Measurements from ENCODE around the gene FKBP15.
"Not testable (repeated sequence)": the region's sequence is repeated elsewhere in the genome, so short reads cannot be mapped to it uniquely, and the experiment has no call there.

Gene FKBP15, protein sequence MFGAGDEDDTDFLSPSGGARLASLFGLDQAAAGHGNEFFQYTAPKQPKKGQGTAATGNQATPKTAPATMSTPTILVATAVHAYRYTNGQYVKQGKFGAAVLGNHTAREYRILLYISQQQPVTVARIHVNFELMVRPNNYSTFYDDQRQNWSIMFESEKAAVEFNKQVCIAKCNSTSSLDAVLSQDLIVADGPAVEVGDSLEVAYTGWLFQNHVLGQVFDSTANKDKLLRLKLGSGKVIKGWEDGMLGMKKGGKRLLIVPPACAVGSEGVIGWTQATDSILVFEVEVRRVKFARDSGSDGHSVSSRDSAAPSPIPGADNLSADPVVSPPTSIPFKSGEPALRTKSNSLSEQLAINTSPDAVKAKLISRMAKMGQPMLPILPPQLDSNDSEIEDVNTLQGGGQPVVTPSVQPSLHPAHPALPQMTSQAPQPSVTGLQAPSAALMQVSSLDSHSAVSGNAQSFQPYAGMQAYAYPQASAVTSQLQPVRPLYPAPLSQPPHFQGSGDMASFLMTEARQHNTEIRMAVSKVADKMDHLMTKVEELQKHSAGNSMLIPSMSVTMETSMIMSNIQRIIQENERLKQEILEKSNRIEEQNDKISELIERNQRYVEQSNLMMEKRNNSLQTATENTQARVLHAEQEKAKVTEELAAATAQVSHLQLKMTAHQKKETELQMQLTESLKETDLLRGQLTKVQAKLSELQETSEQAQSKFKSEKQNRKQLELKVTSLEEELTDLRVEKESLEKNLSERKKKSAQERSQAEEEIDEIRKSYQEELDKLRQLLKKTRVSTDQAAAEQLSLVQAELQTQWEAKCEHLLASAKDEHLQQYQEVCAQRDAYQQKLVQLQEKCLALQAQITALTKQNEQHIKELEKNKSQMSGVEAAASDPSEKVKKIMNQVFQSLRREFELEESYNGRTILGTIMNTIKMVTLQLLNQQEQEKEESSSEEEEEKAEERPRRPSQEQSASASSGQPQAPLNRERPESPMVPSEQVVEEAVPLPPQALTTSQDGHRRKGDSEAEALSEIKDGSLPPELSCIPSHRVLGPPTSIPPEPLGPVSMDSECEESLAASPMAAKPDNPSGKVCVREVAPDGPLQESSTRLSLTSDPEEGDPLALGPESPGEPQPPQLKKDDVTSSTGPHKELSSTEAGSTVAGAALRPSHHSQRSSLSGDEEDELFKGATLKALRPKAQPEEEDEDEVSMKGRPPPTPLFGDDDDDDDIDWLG

DNA sequence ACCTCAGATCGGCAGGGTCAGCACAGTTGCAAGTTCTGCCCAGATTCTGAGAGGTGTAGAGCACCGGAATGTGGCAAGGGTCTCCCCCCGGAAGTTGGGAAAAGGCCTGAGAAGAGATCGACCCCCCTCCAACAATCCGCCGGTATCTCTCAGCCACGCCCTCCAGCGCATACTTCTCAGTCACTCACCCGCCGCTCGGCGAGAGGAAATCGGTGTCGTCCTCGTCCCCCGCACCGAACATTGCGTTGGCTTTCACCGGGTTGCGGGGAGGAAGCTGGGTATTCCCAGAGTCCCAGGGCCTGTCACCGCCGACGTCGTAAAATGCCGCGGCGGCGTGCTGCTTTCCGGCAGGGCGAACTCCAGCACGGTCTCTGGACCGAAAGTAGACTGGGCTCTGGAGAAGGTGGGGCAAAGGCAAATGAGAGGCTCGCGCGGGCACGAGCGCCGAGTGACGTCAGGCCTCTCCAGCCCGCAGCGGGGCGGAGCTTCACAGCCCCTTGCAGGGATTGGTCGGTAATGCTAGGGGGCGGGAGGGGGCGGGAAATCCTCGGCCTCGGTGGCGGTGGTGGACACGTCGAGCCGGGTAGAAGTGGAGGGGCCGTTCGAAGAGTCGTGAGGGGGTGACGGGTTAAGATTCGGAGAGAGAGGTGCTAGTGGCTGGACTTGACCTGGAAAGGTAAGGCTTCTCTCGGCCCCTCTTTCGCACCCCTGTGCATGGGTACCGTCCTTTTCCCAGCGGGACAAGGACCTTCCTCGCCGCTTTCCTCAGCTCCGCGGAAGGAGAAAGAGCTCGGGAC is at the start of gene FKBP15, which contains the start of gene SLC31A1:
Gene FKBP15 (minus strand): TSS at position 275 of the 797 bp plus-strand sequence. CDS start 34 bp downstream, at position 241.
Gene SLC31A1 (plus strand): TSS at position 542 of the 797 bp plus-strand sequence. CDS start 34,605 bp downstream, outside the sequence.
- peak; percentile 97 to 99 for DNase-seq

DNA sequence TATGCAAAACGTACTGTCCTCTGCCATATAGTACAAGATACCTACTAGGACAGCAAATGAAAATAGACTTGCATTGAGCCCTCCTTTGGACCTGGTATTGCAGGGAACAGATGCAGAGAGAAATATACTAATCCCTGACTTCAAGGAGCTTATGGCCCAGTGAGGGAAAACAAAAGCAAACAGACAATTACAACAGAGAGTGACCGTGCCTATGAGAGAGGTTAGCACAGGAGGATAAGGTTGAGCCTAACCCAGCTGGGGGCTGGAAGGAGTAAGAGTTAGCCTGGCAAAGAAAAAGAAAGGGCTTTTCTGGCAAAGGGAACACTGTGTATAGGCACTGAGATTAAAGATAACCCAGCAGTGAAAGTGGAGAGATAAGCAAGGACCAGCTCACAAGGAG is 48.8 kb upstream of the FKBP15 start:
- no peak for DNase-seq

DNA sequence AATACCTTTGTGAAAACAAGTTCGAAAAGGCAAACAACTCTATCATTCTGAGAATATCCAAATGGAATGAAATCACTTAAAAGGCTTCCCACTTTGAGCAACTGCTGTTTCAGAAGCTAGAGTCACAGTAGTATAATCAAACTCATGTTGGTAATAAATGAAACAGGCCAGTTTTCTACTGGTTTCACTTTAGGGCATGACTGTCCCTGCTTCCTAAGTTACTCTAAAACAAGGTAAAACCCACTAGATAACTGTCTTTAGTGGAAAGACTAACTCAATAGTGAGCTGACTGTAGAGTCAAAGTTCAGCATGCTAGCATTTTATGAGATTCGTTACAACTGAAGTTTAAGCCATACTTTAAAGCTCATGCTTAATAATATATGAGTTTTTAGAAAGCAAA is 48.3 kb upstream of the FKBP15 start:
- DNase-seq, result no peak

DNA sequence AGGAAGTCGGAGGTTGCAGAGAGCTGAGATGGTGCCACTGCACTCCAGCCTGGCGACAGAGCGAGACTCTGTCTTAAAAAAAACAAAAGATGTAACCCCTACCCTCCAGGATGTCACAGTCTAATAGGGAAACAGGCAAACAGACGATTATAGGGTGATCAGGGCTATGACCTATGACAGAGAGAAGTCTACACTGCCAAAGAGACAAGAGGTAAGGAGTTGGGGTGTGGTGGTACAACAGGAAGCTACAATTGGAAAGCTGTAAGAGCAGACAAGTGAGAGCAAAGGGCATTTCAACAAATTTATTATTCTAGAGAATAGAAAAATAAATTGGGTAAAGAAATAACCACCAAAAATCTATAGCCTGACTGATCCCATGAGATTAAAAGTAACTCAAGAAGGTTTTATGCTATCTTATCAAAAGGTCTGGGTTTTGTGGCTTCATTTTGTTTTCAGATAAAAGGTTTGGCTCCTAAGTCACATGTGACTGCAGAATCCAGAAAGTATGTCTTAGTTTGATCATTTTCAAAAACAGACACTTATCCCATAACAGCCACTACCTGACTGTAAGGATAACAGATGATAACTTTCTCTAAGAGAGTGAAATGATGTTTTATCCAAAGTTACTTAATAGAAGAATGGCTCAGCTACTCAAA is 47.0 kb upstream of the FKBP15 start:
- no peak for DNase-seq

DNA sequence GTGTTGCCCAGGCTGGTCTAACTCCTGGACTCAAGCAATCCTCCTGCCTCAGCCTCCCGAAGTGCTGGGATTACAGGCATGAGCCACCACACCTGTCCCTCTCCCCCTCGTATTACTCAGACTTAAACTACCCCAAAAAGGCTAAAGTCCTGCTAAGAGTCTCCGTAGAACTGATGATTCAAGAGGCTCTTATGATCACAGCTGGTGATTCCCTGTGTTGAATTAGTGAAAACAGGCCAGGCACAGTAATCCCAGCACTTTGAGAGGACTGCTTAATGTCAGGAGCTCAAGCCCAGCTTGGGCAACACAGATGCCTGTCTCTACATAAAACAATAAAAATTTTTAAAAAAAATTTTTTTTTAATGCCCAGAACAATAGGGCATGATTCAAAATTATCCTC is 45.1 kb upstream of the FKBP15 start:
- DNase-seq, result no peak

DNA sequence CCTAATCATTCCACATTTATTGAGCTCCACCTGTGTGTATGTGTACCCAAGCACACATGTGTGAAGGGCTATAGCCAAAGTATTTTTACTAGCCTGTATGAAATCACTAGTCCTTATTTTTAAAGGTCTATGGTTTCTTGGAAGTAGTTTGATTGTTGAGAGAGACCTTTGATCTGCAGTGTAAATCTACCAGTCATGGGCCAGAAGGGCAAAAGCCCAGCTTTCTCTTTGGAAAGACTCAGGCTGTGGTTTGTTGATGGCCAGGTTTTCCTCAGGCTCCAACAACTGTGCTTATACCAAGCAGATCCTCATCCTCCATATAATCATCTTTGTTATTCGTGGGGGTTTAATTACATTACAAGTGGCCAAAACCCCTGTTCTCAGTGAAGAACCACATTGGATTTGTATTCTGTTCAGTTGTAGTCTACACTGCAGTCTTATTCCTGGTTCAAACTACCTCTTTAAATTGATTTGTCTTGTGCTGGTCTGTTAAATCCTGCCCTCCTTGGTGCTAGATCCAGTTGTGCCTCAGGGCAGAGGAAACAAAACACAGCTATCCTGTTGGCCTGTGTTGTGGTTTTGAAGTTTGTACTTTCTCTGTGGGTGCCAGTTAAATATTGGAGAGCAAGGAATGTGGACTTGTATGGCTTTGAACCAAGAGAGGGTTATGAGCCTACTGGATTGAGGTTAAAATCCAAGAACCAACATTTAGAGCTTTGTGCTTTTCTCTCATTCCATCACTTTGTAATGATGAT is 41.0 kb upstream of the FKBP15 start:
- no peak for DNase-seq

DNA sequence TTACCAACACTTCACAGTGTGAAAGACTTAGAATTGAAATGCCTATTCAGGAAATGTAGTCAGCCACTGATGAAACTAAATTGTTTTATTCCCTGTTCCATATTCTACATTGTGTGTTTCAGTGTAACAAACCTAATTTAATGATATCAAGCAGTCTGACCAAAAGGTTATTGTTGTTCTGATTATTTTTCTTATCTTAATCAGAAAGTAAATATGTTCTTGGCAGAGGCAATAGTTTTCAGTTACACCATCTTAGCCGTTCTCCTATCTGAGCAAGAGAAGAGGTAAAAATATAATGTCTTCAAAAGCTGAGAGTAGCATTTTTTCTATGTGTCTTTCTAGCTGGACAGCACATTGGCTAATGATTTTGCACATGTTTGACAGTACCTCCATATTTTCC is 37.2 kb upstream of the FKBP15 start:
- no peak for DNase-seq

DNA sequence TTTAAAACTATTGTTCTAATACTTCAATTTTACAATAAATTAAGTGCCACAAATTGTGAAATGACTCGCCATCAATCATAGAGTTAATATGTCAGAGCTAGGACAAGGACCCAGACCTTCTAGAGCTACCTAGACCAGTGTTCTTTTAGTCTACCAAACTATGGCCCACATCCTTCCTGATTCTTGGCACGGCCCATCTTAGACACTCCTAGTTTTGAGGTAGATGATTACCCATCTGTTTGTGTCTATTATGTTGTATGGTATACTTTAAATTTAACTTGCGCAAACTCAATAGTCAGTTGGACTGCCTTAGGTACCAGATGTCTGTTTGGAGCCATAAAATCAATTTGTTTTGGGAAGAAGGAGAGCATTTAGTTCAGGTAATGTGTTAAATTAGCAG is 36.8 kb upstream of the FKBP15 start:
- DNase-seq, result no peak

DNA sequence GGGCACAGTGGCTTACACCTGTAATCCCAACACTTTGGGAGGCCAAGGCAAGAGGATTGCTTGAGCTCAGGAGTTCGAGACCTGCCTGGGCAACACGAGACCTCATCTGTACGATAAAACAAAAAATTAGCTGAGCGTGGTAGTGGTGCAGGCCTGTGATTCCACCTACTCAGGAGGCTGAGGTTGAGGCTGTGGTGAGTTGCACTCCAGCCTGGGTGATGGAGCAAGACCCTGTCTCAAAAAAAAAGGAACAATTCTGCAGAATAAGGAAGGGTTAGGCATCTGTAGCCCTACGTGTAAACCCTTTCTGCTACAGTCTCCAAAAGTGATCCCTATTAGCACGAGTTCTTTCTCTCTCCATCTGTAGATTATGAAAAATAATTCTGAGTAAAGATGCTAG is 34.4 kb upstream of the FKBP15 start:
- DNase-seq, result peak; percentile 10 to 11

DNA sequence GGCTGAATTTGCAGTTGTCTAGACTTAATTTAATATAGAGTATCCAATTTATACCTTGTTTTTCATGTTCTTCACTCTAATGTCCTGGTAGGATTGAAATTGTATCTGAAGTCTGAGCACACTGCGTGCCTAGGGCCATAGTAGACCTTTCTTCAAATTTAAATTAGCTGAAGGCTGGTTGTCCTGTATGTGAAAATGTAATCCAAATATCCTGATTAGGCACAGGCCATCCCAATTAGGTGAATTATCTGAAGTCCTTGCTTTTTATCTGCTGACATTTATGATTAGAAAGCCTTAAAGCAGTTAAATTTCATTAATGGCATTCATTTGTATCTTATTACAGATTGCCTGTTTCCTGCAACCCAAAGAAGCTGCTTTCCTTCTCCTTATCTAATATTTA is 33.9 kb upstream of the FKBP15 start:
- DNase-seq, result no peak

DNA sequence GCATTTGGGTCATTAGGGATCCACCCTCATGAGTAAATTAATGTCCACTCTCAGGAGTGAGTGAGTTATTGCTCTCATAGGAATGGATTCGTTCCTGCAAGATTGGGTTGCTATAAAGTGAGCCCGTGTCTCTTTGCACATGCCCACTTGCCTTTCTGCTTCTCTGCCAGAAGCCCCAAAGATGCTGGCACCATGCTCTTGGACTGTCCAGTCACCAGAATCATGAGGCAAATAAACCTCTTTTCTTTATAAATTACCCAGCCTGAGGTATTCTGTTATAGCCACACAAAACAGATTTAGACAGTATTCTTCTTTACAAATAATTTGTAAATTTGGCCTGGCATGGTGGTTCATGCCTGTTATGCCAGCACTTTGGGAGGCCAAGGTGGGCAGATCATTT is 29.7 kb upstream of the FKBP15 start:
- DNase-seq, result no peak

DNA sequence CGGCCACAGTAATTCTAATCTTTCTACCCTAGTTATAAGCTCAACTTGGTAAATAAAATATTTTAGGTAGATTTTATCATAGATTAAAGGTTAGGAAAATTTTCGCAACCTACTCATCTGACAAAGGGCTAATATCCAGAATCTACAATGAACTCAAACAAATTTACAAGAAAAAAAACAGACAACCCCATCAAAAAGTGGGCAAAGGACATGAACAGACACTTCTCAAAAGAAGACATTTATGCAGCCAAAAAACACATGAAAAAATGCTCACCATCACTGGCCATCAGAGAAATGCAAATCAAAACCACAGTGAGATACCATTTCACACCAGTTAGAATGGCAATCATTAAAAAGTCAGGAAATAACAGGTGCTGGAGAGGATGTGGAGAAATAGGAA is 28.6 kb upstream of the FKBP15 start:
- not testable (repeated sequence) for DNase-seq

DNA sequence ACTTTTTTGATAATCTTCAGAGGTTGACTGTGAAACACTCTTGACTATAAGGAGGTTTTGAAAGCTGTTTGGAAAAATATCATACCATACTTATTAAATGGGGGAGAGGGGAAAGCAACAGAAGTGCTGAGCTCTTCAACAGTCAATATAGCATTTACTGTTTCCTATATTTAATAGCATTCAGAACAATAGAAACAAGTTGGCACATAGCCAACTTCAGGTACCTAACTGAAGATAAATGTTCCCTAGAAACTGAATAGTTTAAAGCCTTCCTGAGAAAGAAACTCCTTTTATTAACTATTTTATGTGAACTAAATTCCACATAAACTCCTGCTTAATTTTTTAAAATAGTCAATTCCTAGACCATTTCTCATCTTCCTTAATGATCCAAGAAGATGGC is 26.6 kb upstream of the FKBP15 start:
- no peak for DNase-seq

DNA sequence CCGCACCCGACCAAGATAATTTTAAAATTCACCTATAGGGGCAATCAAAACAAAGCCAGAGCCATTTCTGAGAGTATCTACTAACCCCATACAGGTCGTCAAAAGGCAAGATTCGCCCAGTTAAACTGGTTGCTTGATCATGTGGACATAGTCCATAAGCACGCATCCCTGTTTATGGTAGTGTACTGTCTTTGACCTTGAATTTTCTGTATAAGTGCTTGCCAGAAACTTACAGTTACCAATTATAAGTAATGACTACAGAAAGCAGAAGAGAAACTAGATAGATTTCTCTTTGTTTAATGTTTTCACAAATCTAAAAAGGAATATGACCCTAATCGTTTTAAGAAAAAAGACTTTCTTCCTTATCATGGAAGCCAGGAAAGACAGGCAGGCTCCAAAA is 25.9 kb upstream of the FKBP15 start:
- DNase-seq, result no peak

DNA sequence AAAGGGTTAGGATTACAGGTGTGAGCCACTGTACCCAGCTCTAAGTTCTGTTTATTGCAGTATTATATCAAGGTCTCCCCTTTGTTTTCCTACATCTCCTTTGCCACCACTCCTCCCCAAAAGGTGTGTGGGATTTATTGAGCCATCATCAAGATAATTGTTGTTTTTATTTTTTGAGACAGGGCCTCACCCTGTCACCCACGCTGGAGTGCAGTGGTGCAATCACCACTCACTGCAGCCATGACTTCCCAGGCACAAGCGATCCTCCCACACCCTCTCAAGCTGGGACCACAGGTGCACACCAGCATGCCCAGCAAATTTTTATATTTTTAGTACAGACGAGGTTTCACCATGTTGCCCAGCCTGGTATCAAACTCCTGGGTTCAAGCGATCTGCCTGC is 24.8 kb upstream of the FKBP15 start:
- DNase-seq, result no peak

DNA sequence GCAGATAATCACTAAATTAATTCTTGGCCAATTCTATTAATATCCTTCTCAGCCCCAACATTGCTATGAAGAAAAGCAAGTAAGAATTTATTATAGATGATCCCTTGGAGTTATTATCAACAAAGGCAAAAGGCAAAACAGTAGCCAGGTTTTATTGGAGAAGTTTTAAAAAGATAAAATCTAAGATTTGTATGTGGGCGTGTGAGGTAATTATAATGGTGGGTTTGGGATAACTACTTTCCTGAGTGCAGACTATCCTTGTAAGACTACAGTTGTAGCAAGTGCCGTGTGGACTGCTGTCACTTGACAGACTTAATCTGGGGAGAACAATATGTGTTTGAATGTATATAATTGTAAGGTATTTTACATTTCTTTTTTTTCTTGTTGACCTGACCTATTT is 23.5 kb upstream of the FKBP15 start:
- DNase-seq, result no peak

DNA sequence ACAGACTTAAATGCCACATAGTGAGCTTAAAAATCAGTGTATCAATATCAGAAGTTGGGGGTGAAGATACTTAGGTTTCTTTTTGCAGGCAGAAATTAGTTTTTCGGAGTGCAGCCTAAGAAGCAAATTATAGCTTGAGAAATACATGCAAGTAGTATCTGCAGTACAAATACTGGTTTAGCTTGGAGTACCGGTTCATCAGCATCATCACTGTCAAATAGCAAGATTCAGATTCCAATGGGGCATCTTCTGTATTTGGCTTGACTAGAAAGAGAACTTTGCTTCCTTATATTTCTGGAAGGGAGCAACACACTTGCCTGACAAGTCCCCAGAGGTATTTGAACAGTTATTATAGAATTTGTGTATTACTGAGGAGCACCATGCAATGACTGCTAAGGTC is 20.1 kb upstream of the FKBP15 start:
- DNase-seq, result no peak

DNA sequence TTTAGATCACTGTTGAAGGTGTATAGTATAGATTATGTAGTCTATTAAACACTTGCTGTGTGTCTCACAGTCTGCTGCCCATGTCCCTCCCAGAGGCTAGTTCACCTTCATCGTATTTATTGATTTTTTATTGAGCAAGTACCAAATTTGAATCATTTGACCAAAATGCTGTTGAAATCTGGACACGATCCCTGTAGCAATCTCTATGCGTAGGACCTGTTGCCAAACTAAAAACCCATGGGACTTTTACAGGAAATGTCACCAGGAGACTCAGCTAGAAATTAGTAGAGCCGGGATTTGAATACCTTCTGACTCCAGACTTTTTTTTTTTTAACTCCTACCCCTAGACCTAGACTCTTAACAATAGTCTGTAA is 17.8 kb upstream of the FKBP15 start:
- DNase-seq, result no peak

DNA sequence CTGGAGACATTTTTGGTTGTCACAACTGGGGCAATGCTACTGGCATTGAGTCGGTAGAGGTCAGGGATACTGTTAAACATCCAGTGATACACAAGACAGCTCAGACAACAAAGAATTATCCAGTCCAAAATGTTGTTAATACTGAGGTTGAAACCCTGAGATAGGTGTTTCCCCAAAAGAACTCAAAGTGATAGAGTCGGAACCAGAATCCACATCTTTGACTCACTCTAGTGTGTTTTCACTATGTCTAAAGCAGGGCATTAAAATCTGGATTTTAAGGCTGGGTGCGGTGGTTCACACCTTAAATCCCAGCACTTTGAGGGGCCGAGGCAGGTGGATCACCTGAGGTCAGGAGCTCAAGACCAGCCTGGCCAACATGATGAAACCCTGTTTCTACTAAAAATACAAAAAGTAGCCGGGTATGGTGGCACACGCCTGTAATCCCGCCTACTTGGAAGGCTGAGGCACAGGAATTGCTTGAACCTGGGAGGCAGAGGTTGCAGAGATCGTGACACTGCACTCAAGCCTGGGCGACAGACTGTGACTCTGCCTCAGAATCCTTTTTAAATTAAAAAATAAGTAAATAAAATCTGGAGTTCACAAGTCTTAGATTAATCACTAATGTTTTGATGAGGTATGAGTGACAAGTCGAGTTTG is 17.3 kb upstream of the FKBP15 start:
- DNase-seq, result no peak

DNA sequence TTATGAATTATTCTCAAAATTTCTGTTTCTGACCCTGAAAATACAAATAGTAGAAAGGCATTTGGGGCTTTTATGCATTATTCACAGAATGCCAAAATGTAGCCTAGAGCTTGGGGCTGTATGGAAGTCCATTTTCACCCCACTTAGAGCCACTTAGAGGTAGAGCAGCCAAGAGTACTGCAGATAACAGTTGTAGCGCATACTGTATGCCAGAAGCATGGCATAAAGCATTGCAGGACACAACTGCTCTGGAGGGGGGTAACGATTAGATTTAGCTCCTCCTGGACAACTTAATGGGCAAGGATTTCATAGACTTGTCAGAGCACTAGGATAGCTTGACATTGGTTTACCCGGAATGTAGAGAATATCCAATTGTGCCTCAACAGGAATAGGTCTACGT is 15.9 kb upstream of the FKBP15 start:
- no peak for DNase-seq

Measured in Kasumi-1 (cell line).